PC-9 (cell line): Measurements from ENCODE around the gene MSI2. TPM values are rescaled to one million over a fixed set of nuclear protein-coding genes. Genes with fewer than 3 reads are reported as not detected.

Experiments
- BruUV-seq: library from RNA; stranded (reverse); fragments of 400-500 nt; replicated peaks from 2 replicates; lab custom pipeline; 2021; lab: Mats Ljungman, UMichigan
- CTCF ChIA-PET: fragments of 300-600 bp; sonication (Branson Sonifier 250); formaldehyde crosslinking; loops from one replicate; lab custom pipeline; 2022; ENCODE audit warnings: antibody characterized with exemption; lab: Charles Lee
- POLR2A ChIA-PET: fragments of 300-600 bp; sonication (Branson Sonifier 250); formaldehyde crosslinking; loops from one replicate; lab custom pipeline; 2022; ENCODE audit warnings: antibody characterized with exemption; ENCODE audit not compliant: unreplicated experiment; lab: Charles Lee
- DNase-seq, 2 experiments: peaks; one replicate each; pipeline versions ENCODE4 v3.0.0 to v3.0.0-alpha.2; 2015 to 2022; ENCODE audit warnings: mixed read lengths in 1 of 2
- H2AFZ ChIP-seq: fragments of 200-600 bp; sonication (generic); 2 replicates; pipeline ENCODE4 v1.8.1; 2017; ENCODE audit warnings: antibody characterized with exemption
- H3F3A ChIP-seq: fragments of 200-600 bp; sonication (generic); 2 replicates; pipeline ENCODE4 v1.8.1; 2017; ENCODE audit warnings: antibody characterized with exemption, mild to moderate bottlenecking, low read depth; ENCODE audit not compliant: insufficient read depth
- H3K27ac ChIP-seq: fragments of 200-600 bp; sonication (generic); 2 replicates; pipeline ENCODE4 v1.6.1; 2016; ENCODE audit warnings: mixed run types
- H3K27me3 ChIP-seq: fragments of 200-600 bp; sonication (generic); 2 replicates; pipeline ENCODE4 v1.6.1; 2016; ENCODE audit warnings: low read depth, mixed run types; ENCODE audit not compliant: insufficient read depth
- H3K36me3 ChIP-seq: fragments of 200-600 bp; sonication (generic); 2 replicates; pipeline ENCODE4 v1.6.1; 2016; ENCODE audit warnings: low read depth, mixed run types
- H3K4me1 ChIP-seq: fragments of 200-600 bp; sonication (generic); replicated peaks from 2 replicates; pipeline ENCODE4 v1.6.1; 2016; ENCODE audit warnings: mixed run types; ENCODE audit not compliant: insufficient read depth
- H3K4me2 ChIP-seq: fragments of 200-600 bp; sonication (generic); 2 replicates; pipeline ENCODE4 v1.6.1; 2017; ENCODE audit warnings: mixed run types
- H3K4me3 ChIP-seq: fragments of 200-600 bp; sonication (generic); 2 replicates; pipeline ENCODE4 v1.6.1; 2016; ENCODE audit warnings: mixed run types
- H3K79me2 ChIP-seq: fragments of 200-600 bp; sonication (generic); 2 replicates; pipeline ENCODE4 v1.6.1; 2017; ENCODE audit warnings: low read depth, mixed run types
- H3K9me2 ChIP-seq: fragments of 200-600 bp; sonication (generic); 2 replicates; pipeline ENCODE4 v1.8.1; 2017; ENCODE audit warnings: mild to moderate bottlenecking; ENCODE audit not compliant: insufficient read depth
- H3K9me3 ChIP-seq: fragments of 200-600 bp; sonication (generic); 2 replicates; pipeline ENCODE4 v1.8.1; 2016; ENCODE audit warnings: low read depth; ENCODE audit not compliant: insufficient read depth
- H4K20me1 ChIP-seq: fragments of 200-600 bp; sonication (generic); 2 replicates; pipeline ENCODE4 v1.8.1; 2017; ENCODE audit not compliant: insufficient read depth
- CTCF ChIP-seq: fragments of 200-600 bp; sonication (generic); conservative IDR thresholded peaks from 2 replicates; pipeline ENCODE4 v1.6.1; 2017; ENCODE audit warnings: mixed run types, antibody characterized with exemption, mild to moderate bottlenecking, moderate library complexity
- EZH2 ChIP-seq: fragments of 200-600 bp; sonication (generic); IDR thresholded peaks from 2 replicates; pipeline ENCODE4 v1.8.0; 2017; ENCODE audit warnings: antibody characterized with exemption, low read depth
- intact Hi-C: fragments of 100-400 bp; cut with micrococcal nuclease; formaldehyde crosslinking; loops from one replicate; pipeline ENCODE4 v1.10.0; 2022; ENCODE audit not compliant: unreplicated experiment
- total RNA-seq: library from RNA; stranded (reverse); gene quantifications from 2 replicates; pipeline ENCODE4 v1.2.3, GENCODE V29; 2021

MSI2 gene
- total RNA-seq, 1 experiment from 2014 or later: 15.7 TPM

DNA sequence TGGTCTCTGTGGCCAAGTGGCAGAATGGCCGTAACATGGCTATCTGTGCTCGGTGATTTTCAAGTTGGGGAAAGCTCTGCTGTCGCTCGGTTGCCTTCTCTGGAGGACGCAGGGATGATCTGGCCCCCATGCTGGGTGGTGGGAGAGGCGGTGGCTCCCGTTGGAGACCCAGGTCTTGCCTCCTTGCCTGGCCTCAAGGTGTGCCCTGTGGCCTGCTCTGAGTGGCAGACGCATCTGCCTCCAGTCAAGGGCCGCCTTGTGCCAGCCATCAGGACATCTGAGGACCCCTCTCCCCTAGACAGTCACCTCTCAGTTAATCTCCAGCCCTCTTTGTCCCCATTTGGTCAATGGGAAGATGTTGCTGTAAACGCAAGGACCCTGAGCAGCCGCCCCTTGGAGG is 322.9 kb downstream of the MSI2 start:
- intact Hi-C loops: no loop called here
- TF ChIP-seq CTCF: no peak
- TF ChIP-seq EZH2: no peak
- BruUV-seq: no TSS peak
- Histone ChIP-seq H3K27ac (no peak overlapping the region), H3K4me1 (no peaks in the 10 kb centered on the region), H3K4me2 (no peak overlapping the region), H3K27me3 (peaks cover 4% of the 10 kb centered on the region; the same call in 1 of the 2 replicates), H3K79me2 (no peaks in the 10 kb centered on the region), H3K9me2 (no peaks in the 10 kb centered on the region), H3K9me3 (no peaks in the 10 kb centered on the region), H4K20me1 (no peaks in the 10 kb centered on the region), H3K4me3 (no peak overlapping the region), H3F3A (no peaks in the 10 kb centered on the region), H3K36me3 (no peaks in the 10 kb centered on the region), H2AFZ (no peak overlapping the region)
- CTCF ChIA-PET: no interaction called here
- POLR2A ChIA-PET: no interaction called here
- no peak for DNase-seq

- intact Hi-C loops: no loop called here
- CTCF ChIA-PET: no interaction called here
- no peaks in the 10 kb centered on the region for H3K36me3 ChIP-seq
These were observed 323.9 kb downstream of the MSI2 start for GRCh38 chr17:57580055-57580739.

More at GRCh38 chr17:57580055-57580739, 323.9 kb downstream of the MSI2 start:
- no peaks in the 10 kb centered on the region for H3K9me2 ChIP-seq
- no TSS peak for BruUV-seq
- H3K4me1 ChIP-seq: no peaks in the 10 kb centered on the region
- no peaks in the 10 kb centered on the region for H3K9me3 ChIP-seq
- no peak overlapping the region for H2AFZ ChIP-seq
- no peak overlapping the region for H3K4me3 ChIP-seq
- no peak overlapping the region for H3K27ac ChIP-seq
- no peak overlapping the region for H3K4me2 ChIP-seq
- DNase-seq: no peak
- TF ChIP-seq EZH2 (no peak), CTCF (no peak)
- no peaks in the 10 kb centered on the region for H3F3A ChIP-seq
- H3K27me3 ChIP-seq: peaks cover 4% of the 10 kb centered on the region; the same call in 1 of the 2 replicates
- no peaks in the 10 kb centered on the region for H4K20me1 ChIP-seq
- POLR2A ChIA-PET: no interaction called here
- H3K79me2 ChIP-seq: no peaks in the 10 kb centered on the region
